Measurements from ENCODE around the gene OTOL1. TPM values are rescaled to one million over a fixed set of nuclear protein-coding genes. Genes with fewer than 3 reads are reported as not detected.

The OTOL1 gene
- total RNA-seq, 3 donors from 2014 or later (not counting 1 experiment from before 2014, with no cell fraction given) = not detected

GRCh38 chr3:161523916-161524315, 27.3 kb downstream of the OTOL1 start:
- no peak overlapping the region for H3K27ac Mint-ChIP-seq
- H3K4me1 ChIP-seq (ENCODE audit: control insufficient read depth, insufficient read depth, low read length) = no peaks in the 10 kb centered on the region
- H3K27me3 Mint-ChIP-seq (ENCODE audit: low read depth in 2 of 2) = no peaks in the 10 kb centered on the region
- no peaks in the 10 kb centered on the region for H3K4me1 Mint-ChIP-seq
- no peak for ATAC-seq
- intact Hi-C loops (cut with micrococcal nuclease) = no loop called here
- TF ChIP-seq, protein P1, sequence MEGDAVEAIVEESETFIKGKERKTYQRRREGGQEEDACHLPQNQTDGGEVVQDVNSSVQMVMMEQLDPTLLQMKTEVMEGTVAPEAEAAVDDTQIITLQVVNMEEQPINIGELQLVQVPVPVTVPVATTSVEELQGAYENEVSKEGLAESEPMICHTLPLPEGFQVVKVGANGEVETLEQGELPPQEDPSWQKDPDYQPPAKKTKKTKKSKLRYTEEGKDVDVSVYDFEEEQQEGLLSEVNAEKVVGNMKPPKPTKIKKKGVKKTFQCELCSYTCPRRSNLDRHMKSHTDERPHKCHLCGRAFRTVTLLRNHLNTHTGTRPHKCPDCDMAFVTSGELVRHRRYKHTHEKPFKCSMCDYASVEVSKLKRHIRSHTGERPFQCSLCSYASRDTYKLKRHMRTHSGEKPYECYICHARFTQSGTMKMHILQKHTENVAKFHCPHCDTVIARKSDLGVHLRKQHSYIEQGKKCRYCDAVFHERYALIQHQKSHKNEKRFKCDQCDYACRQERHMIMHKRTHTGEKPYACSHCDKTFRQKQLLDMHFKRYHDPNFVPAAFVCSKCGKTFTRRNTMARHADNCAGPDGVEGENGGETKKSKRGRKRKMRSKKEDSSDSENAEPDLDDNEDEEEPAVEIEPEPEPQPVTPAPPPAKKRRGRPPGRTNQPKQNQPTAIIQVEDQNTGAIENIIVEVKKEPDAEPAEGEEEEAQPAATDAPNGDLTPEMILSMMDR (IDR thresholded peaks at IDR 0.05) = no peak
- H3K4me3 Mint-ChIP-seq = no peak overlapping the region
- no peaks in the 10 kb centered on the region for H3K36me3 Mint-ChIP-seq
- H3K9me3 Mint-ChIP-seq = no peaks in the 10 kb centered on the region
- 75% methylated on average over 1 of the region's 1 CpG for WGBS (ENCODE audit: insufficient coverage)
- no peak overlapping the region for H3K27ac ChIP-seq (ENCODE audit: low read length)
- no peak overlapping the region for H3K4me3 ChIP-seq (ENCODE audit: low read length)
- no peaks in the 10 kb centered on the region for H3K36me3 ChIP-seq (ENCODE audit: control insufficient read depth, insufficient read depth, low read length)
- no peak for DNase-seq
- H3K27me3 ChIP-seq (ENCODE audit: control insufficient read depth, insufficient read depth, low read length) = no peaks in the 10 kb centered on the region
- no peaks in the 10 kb centered on the region for H3K9me3 ChIP-seq (ENCODE audit: control insufficient read depth, insufficient read depth, low read length)

- no peak overlapping the region for H3K27ac Mint-ChIP-seq
- no peaks in the 10 kb centered on the region for H3K4me1 Mint-ChIP-seq
- no peaks in the 10 kb centered on the region for H3K27me3 Mint-ChIP-seq (ENCODE audit: low read depth in 2 of 2)
- no peaks in the 10 kb centered on the region for H3K36me3 Mint-ChIP-seq
- Histone ChIP-seq H3K27ac (ENCODE audit: low read length) (no peak overlapping the region), H3K27me3 (ENCODE audit: control insufficient read depth, insufficient read depth, low read length) (no peaks in the 10 kb centered on the region), H3K36me3 (ENCODE audit: control insufficient read depth, insufficient read depth, low read length) (no peaks in the 10 kb centered on the region), H3K4me3 (ENCODE audit: low read length) (no peak overlapping the region), H3K9me3 (ENCODE audit: control insufficient read depth, insufficient read depth, low read length) (no peaks in the 10 kb centered on the region), H3K4me1 (ENCODE audit: control insufficient read depth, insufficient read depth, low read length) (no peaks in the 10 kb centered on the region)
- no peak overlapping the region for H3K4me3 Mint-ChIP-seq
- no peak for DNase-seq
- ATAC-seq = no peak
- TF ChIP-seq, protein P1 (IDR thresholded peaks at IDR 0.05) = no peak
- no peaks in the 10 kb centered on the region for H3K9me3 Mint-ChIP-seq
- 88% methylated on average over 1 of the region's 1 CpG for WGBS (ENCODE audit: insufficient coverage)
- intact Hi-C loops (cut with micrococcal nuclease) = no loop called here
Observed at GRCh38 chr3:161531930-161532329, 35.3 kb downstream of the OTOL1 start.

DNA sequence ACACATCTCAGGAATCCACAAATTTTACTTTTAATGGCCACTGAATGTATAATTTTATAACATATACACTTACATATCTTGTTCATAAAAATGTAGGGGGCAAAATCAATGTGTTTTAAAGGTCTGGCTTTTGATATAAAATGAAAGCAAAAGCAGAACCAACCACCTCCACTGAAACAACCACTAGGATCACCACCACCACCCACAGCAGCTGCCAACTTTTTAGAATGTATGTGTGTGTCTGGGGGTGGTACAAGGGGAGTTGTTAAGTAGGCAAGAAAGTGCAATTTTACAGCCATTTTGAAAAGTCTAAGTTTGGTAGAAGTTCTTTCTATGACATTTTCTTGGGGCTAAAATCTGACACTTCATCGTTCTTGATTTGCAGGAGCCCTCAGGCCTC, 44.0 kb downstream of the OTOL1 start:
- H3K9me3 Mint-ChIP-seq = no peaks in the 10 kb centered on the region
- no peaks in the 10 kb centered on the region for H3K27me3 Mint-ChIP-seq (ENCODE audit: low read depth in 2 of 2)
- 73% methylated on average over 1 of the region's 1 CpG for WGBS (ENCODE audit: insufficient coverage)
- H3K4me3 Mint-ChIP-seq = no peak overlapping the region
- Histone ChIP-seq H3K4me1 (ENCODE audit: control insufficient read depth, insufficient read depth, low read length) (no peaks in the 10 kb centered on the region), H3K4me3 (ENCODE audit: low read length) (no peak overlapping the region), H3K27me3 (ENCODE audit: control insufficient read depth, insufficient read depth, low read length) (no peaks in the 10 kb centered on the region), H3K27ac (ENCODE audit: low read length) (no peak overlapping the region), H3K36me3 (ENCODE audit: control insufficient read depth, insufficient read depth, low read length) (no peaks in the 10 kb centered on the region), H3K9me3 (ENCODE audit: control insufficient read depth, insufficient read depth, low read length) (no peaks in the 10 kb centered on the region)
- intact Hi-C loops (cut with micrococcal nuclease) = no loop called here
- H3K36me3 Mint-ChIP-seq = no peaks in the 10 kb centered on the region
- TF ChIP-seq, protein P1 (IDR thresholded peaks at IDR 0.05) = no peak
- DNase-seq (no peak), ATAC-seq (no peak)
- no peak overlapping the region for H3K27ac Mint-ChIP-seq
- no peaks in the 10 kb centered on the region for H3K4me1 Mint-ChIP-seq

GRCh38 chr3:161545824-161546223, 49.2 kb downstream of the OTOL1 start:
- intact Hi-C loops (cut with micrococcal nuclease) = no loop called here
- no peak for DNase-seq

More at GRCh38 chr3:161545824-161546223, 49.2 kb downstream of the OTOL1 start:
- H3K9me3 ChIP-seq (ENCODE audit: control insufficient read depth, insufficient read depth, low read length) = no peaks in the 10 kb centered on the region
- WGBS (ENCODE audit: insufficient coverage) = no CpG with 5 or more reads among the region's 1 CpG
- H3K4me3 ChIP-seq (ENCODE audit: low read length) = no peak overlapping the region
- no peaks in the 10 kb centered on the region for H3K9me3 Mint-ChIP-seq
- H3K4me1 Mint-ChIP-seq = no peaks in the 10 kb centered on the region
- no peaks in the 10 kb centered on the region for H3K36me3 ChIP-seq (ENCODE audit: control insufficient read depth, insufficient read depth, low read length)
- H3K27me3 ChIP-seq (ENCODE audit: control insufficient read depth, insufficient read depth, low read length) = no peaks in the 10 kb centered on the region
- peaks cover 0 to 4% of the 10 kb centered on the region in 2 donors for H3K27me3 Mint-ChIP-seq (ENCODE audit: low read depth in 2 of 2)
- no peak overlapping the region for H3K4me3 Mint-ChIP-seq
- H3K36me3 Mint-ChIP-seq = no peaks in the 10 kb centered on the region
- no peak overlapping the region for H3K27ac ChIP-seq (ENCODE audit: low read length)
- H3K4me1 ChIP-seq (ENCODE audit: control insufficient read depth, insufficient read depth, low read length) = no peaks in the 10 kb centered on the region
- no peak overlapping the region for H3K27ac Mint-ChIP-seq
- no peak for ATAC-seq
- TF ChIP-seq, protein P1 (IDR thresholded peaks at IDR 0.05) = no peak

Measured in natural killer cell (primary cell).